HepG2 (cell line): Measurements from ENCODE around the gene NRL. TPM values are rescaled to one million over a fixed set of nuclear protein-coding genes. Genes with fewer than 3 reads are reported as not detected.

Experiments used
- ARNT2 ChIP-seq: sonication (generic); formaldehyde crosslinking; IDR thresholded peaks from 2 replicates; pipeline ENCODE4 v1.8.0; 2022; ENCODE audit warnings: mild to moderate bottlenecking, low read depth, missing genetic modification reagents, moderate library complexity
- ATF7 ChIP-seq, 2 experiments: fragments of 450-650 bp in 1 of 2; sonication (generic) in 1 of 2; formaldehyde crosslinking in 1 of 2; IDR thresholded peaks; 2 replicates each; pipeline versions ENCODE4 v1.4.0 to v1.6.1; 2016 to 2020; ENCODE audit warnings: antibody characterized with exemption in 1 of 2, mild to moderate bottlenecking in 1 of 2, missing genetic modification reagents in 1 of 2
- BRCA1 ChIP-seq: sonication (generic); formaldehyde crosslinking; IDR thresholded peaks from 2 replicates; pipeline ENCODE4 v1.4.0; 2020; ENCODE audit warnings: missing genetic modification reagents
- CHD4 ChIP-seq: fragments of 200-600 bp; sonication (generic); IDR thresholded peaks from 2 replicates; pipeline ENCODE4 v1.7.0; 2017; ENCODE audit warnings: mild to moderate bottlenecking, low read length, borderline replicate concordance
- CREBL2 ChIP-seq: sonication (generic); formaldehyde crosslinking; IDR thresholded peaks from 2 replicates; pipeline ENCODE4 v1.8.1; 2023; ENCODE audit warnings: missing genetic modification reagents, mild to moderate bottlenecking, borderline replicate concordance
- DMTF1 ChIP-seq: sonication (generic); formaldehyde crosslinking; IDR thresholded peaks from 2 replicates; pipeline ENCODE4 v1.4.0; 2020; ENCODE audit warnings: mild to moderate bottlenecking, missing genetic modification reagents
- DPF2 ChIP-seq: sonication (generic); formaldehyde crosslinking; IDR thresholded peaks from 2 replicates; pipeline ENCODE4 v1.4.0; 2020; ENCODE audit warnings: mild to moderate bottlenecking, low read depth, missing genetic modification reagents, borderline replicate concordance
- GTF3A ChIP-seq: sonication (generic); formaldehyde crosslinking; conservative IDR thresholded peaks from 2 replicates; pipeline ENCODE4 v1.4.0; 2020; ENCODE audit warnings: mild to moderate bottlenecking, missing genetic modification reagents
- JARID2 ChIP-seq: sonication (generic); formaldehyde crosslinking; IDR thresholded peaks from 2 replicates; pipeline ENCODE4 v1.8.1; 2023; ENCODE audit warnings: missing genetic modification reagents, inconsistent platforms; ENCODE audit not compliant: insufficient replicate concordance
- KDM1A ChIP-seq: IDR thresholded peaks from 2 replicates; pipeline ENCODE4 v1.6.1; 2016; ENCODE audit warnings: missing compliant biosample characterization
- NPAS2 ChIP-seq: sonication (generic); formaldehyde crosslinking; IDR thresholded peaks from 2 replicates; pipeline ENCODE4 v1.8.0; 2022; ENCODE audit warnings: mild to moderate bottlenecking, missing genetic modification reagents, borderline replicate concordance
- SP5 ChIP-seq: IDR thresholded peaks from 2 replicates; pipeline ENCODE4 v1.6.1; 2016; ENCODE audit warnings: low read depth, borderline replicate concordance
- TBX2 ChIP-seq: sonication (generic); formaldehyde crosslinking; IDR thresholded peaks from 2 replicates; pipeline ENCODE4 v1.5.0; 2020; ENCODE audit warnings: missing genetic modification reagents, mild to moderate bottlenecking, borderline replicate concordance
- TBX3 ChIP-seq: fragments of 450-650 bp; IDR thresholded peaks from 2 replicates; pipeline ENCODE4 v1.6.1; 2017; ENCODE audit warnings: antibody characterized with exemption, mild to moderate bottlenecking, inconsistent platforms, borderline replicate concordance
- THYN1 ChIP-seq: sonication (generic); formaldehyde crosslinking; IDR thresholded peaks from 2 replicates; pipeline ENCODE4 v1.8.1; 2023; ENCODE audit warnings: low read depth, mild to moderate bottlenecking, moderate library complexity, missing genetic modification reagents, borderline replicate concordance
- ZBTB14 ChIP-seq: sonication (generic); formaldehyde crosslinking; IDR thresholded peaks from 2 replicates; pipeline ENCODE4 v1.4.0; 2020; ENCODE audit warnings: missing genetic modification reagents
- ZNF337 ChIP-seq: sonication (generic); formaldehyde crosslinking; IDR thresholded peaks from 2 replicates; pipeline ENCODE4 v1.5.1; 2020; ENCODE audit warnings: missing genetic modification reagents, low read depth, mild to moderate bottlenecking, borderline replicate concordance
- ZNF510 ChIP-seq: sonication (generic); formaldehyde crosslinking; IDR thresholded peaks from 2 replicates; pipeline ENCODE4 v1.4.0; 2020; ENCODE audit warnings: low read depth, mild to moderate bottlenecking, missing genetic modification reagents
- ZNF577 ChIP-seq: sonication (generic); formaldehyde crosslinking; IDR thresholded peaks from 2 replicates; pipeline ENCODE4 v1.4.0; 2020; ENCODE audit warnings: mild to moderate bottlenecking, low read depth, missing genetic modification reagents, borderline replicate concordance
- ZNF644 ChIP-seq: IDR thresholded peaks from 2 replicates; pipeline ENCODE4 v1.6.1; 2016; ENCODE audit warnings: low read depth
- polyA plus RNA-seq, 8 experiments: library from polyadenylated mRNA; depleted of rRNA in 3 of 8; stranded (reverse) in 7 of 8; unstranded in 1 of 8; fragments of >200 nt; fragmentation: Illumina TruSeq in 4 of 8; extraction: Trizol in 4 of 8; gene quantifications; 2 replicates each; pipeline versions ENCODE4 v1.2.1 to v1.2.3, GENCODE V29; 2011 to 2016; ENCODE audit warnings: low read depth in 4 of 8, missing spikeins in 1 of 8, mixed read lengths in 1 of 8; ENCODE audit not compliant: insufficient read depth in 1 of 8
- total RNA-seq, 5 experiments: library from RNA; depleted of rRNA; stranded (reverse); fragments of >200 nt; fragmentation: Illumina TruSeq; extraction: Trizol; gene quantifications; 2 replicates each; pipeline ENCODE4 v1.2.3, GENCODE V29; 2016; ENCODE audit warnings: low read depth in 1 of 5
- TF ChIP-seq, protein P1 (sequence below): sonication (generic); formaldehyde crosslinking; IDR thresholded peaks from 2 replicates; pipeline ENCODE4 v1.5.1; 2020; ENCODE audit warnings: missing genetic modification reagents, mild to moderate bottlenecking, borderline replicate concordance

The NRL gene
- total and polyA plus RNA-seq, 2 of the 13 experiments (the other 11 are each of a cell fraction or from before 2014, with no cell fraction given), result 2.5 to 4.7 TPM

GRCh38 chr14:24141097-24141880 is 26.5 kb upstream of the NRL start, which contains the start of gene EMC9 (continued):
- TF ChIP-seq DMTF1, result peak; percentile 97; the same call in 1 of the 2 replicates
- no peak for TF ChIP-seq ATF7 (IDR thresholded peaks at IDR 0.05)
- peak; percentile 82 for TF ChIP-seq ATF7 (CRISPR knock-in tag; IDR thresholded peaks at IDR 0.05)
- TF ChIP-seq THYN1 (CRISPR knock-in tag), result peak; percentile 97
- TF ChIP-seq GTF3A (CRISPR knock-in tag), result peak; percentile 98
- TF ChIP-seq ZBTB14, result peak; percentile 43; the same call in 1 of the 2 replicates
- 0 out of 2 replicates have a peak, but pooled peaks have one; percentile 20 for TF ChIP-seq CHD4
- peak; percentile 97; the same call in 1 of the 2 replicates for TF ChIP-seq ZNF577 (CRISPR knock-in tag)
- no peak; the same call in none of the 2 replicates for TF ChIP-seq ZNF510 (CRISPR knock-in tag)
- peak; percentile 93 for TF ChIP-seq SP5 (CRISPR knock-in tag)
- no peak; the same call in 1 of the 2 replicates for TF ChIP-seq ZNF337
- peak; percentile 96 for TF ChIP-seq TBX2
- no peak for TF ChIP-seq KDM1A (CRISPR knock-in tag)
- TF ChIP-seq NPAS2 (CRISPR knock-in tag), result no peak
- TF ChIP-seq CREBL2 (CRISPR knock-in tag), result peak; percentile 90; the same call in 1 of the 2 replicates
- 0 out of 2 replicates have a peak, but pooled peaks have one; percentile 18 for TF ChIP-seq TBX3
- peak; percentile 68 for TF ChIP-seq ZNF644
- TF ChIP-seq DPF2 (CRISPR knock-in tag), result peak; percentile 79; the same call in 1 of the 2 replicates
- no peak; the same call in none of the 2 replicates for TF ChIP-seq BRCA1 (CRISPR knock-in tag)
- no peak for TF ChIP-seq JARID2 (CRISPR knock-in tag)
- TF ChIP-seq, protein P1, sequence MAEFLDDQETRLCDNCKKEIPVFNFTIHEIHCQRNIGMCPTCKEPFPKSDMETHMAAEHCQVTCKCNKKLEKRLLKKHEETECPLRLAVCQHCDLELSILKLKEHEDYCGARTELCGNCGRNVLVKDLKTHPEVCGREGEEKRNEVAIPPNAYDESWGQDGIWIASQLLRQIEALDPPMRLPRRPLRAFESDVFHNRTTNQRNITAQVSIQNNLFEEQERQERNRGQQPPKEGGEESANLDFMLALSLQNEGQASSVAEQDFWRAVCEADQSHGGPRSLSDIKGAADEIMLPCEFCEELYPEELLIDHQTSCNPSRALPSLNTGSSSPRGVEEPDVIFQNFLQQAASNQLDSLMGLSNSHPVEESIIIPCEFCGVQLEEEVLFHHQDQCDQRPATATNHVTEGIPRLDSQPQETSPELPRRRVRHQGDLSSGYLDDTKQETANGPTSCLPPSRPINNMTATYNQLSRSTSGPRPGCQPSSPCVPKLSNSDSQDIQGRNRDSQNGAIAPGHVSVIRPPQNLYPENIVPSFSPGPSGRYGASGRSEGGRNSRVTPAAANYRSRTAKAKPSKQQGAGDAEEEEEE (CRISPR knock-in tag), result peak; percentile 91
- peak; percentile 98 for TF ChIP-seq ARNT2 (CRISPR knock-in tag)
